Esophagus squamous epithelium (tissue), 5 donors: ENCODE results near the gene RAB14. TPM values are rescaled to one million over a fixed set of nuclear protein-coding genes. Genes with fewer than 3 reads are reported as not detected.

Experiments
- DNase-seq: peaks from one replicate; lab custom pipeline; 2025; lab: John Stamatoyannopoulos, UW
- H3K27ac ChIP-seq, 4 donors: fragments of 200-600 bp; sonication (generic); one replicate each; pipeline ENCODE4 v1.5.1; 2016 to 2019; ENCODE audit warnings: mild to moderate bottlenecking in 1 of 4
- H3K27me3 ChIP-seq, 4 donors: fragments of 200-600 bp; sonication (generic); 1 replicate in 3 of 4; 2 replicates in 1 of 4; pipeline versions ENCODE4 v1.5.1 to v1.6.0; 2017 to 2021; ENCODE audit warnings: antibody characterized with exemption in 1 of 4
- H3K36me3 ChIP-seq, 3 donors: fragments of 200-600 bp; sonication (generic); one replicate each; pipeline ENCODE4 v1.5.1; 2016 to 2019
- H3K4me1 ChIP-seq, 3 donors: fragments of 200-600 bp; sonication (generic); one replicate each; pipeline ENCODE4 v1.5.1; 2017 to 2019
- H3K4me3 ChIP-seq, 4 donors: fragments of 200-600 bp; sonication (generic); 1 replicate in 3 of 4; 2 replicates in 1 of 4; pipeline ENCODE4 v1.5.1; 2016 to 2019; ENCODE audit warnings: mild to moderate bottlenecking in 2 of 4, moderate library complexity in 1 of 4
- H3K9me3 ChIP-seq, 3 donors: fragments of 200-600 bp; sonication (generic); one replicate each; pipeline ENCODE4 v1.5.1; 2016 to 2019
- POLR2A ChIP-seq, 4 donors: fragments of 450-650 bp; IDR thresholded peaks; one replicate each; pipeline ENCODE4 v1.6.1; 2017; ENCODE audit warnings: antibody characterized with exemption in 4 of 4, mild to moderate bottlenecking in 4 of 4, moderate library complexity in 3 of 4
- WGBS, 2 donors: methylation state at CpG; one replicate each; pipeline ENCODE4 v1.1.5; 2018; 5-methylcytosine and 5-hydroxymethylcytosine counted together
- intact Hi-C: fragments of 100-400 bp; cut with DNase I; formaldehyde crosslinking; loops from one replicate; pipeline ENCODE4 v1.15.0; 2022
- total RNA-seq, 4 donors: library from RNA; depleted of rRNA; stranded (reverse); fragments of >200 nt; gene quantifications; one replicate each; pipeline ENCODE4 v1.1.0, GENCODE V29; 2016
- TF ChIP-seq, protein P1 (sequence below), 6 experiments: fragments of 450-650 bp in 4 of 6; fragments of 200-600 bp in 2 of 6; sonication (generic) in 2 of 6; IDR thresholded peaks; one replicate each; pipeline ENCODE4 v1.5.1; 2016 to 2019; ENCODE audit warnings: antibody characterized with exemption in 6 of 6, mild to moderate bottlenecking in 4 of 6, moderate library complexity in 4 of 6
- donor health status: DM: yes; HTN: yes; CAD: no.

The RAB14 gene
- total RNA-seq, 4 donors from 2014 or later, result 36.7 to 56.5 (median 42.8) TPM

- H3K9me3 ChIP-seq, result no peaks in the 10 kb centered on the region
- H3K36me3 ChIP-seq, result peaks cover 0 to 83% (median 19%) of the 10 kb centered on the region in 3 donors
- TF ChIP-seq, protein P1, sequence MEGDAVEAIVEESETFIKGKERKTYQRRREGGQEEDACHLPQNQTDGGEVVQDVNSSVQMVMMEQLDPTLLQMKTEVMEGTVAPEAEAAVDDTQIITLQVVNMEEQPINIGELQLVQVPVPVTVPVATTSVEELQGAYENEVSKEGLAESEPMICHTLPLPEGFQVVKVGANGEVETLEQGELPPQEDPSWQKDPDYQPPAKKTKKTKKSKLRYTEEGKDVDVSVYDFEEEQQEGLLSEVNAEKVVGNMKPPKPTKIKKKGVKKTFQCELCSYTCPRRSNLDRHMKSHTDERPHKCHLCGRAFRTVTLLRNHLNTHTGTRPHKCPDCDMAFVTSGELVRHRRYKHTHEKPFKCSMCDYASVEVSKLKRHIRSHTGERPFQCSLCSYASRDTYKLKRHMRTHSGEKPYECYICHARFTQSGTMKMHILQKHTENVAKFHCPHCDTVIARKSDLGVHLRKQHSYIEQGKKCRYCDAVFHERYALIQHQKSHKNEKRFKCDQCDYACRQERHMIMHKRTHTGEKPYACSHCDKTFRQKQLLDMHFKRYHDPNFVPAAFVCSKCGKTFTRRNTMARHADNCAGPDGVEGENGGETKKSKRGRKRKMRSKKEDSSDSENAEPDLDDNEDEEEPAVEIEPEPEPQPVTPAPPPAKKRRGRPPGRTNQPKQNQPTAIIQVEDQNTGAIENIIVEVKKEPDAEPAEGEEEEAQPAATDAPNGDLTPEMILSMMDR (IDR thresholded peaks at IDR 0.05), result no peak
- TF ChIP-seq POLR2A (IDR thresholded peaks at IDR 0.05), result no peak
- intact Hi-C loops, result no loop called here
- no peak overlapping the region for H3K27ac ChIP-seq
- H3K4me3 ChIP-seq, result no peak overlapping the region
- DNase-seq, result no peak
- H3K27me3 ChIP-seq, result no peaks in the 10 kb centered on the region
- 83 to 86% methylated on average over 2 of the region's 2 CpGs for WGBS, 2 donors
- H3K4me1 ChIP-seq, result peaks cover 0 to 21% (median 0%) of the 10 kb centered on the region in 3 donors
Measured at GRCh38 chr9:121168052-121168451, 33.6 kb downstream of the RAB14 start.

GRCh38 chr9:121160025-121160424 lies 41.6 kb downstream of the RAB14 start:
- Histone ChIP-seq H3K27ac (no peak overlapping the region), H3K36me3 (peaks cover 0 to 74% (median 14%) of the 10 kb centered on the region in 3 donors), H3K27me3 (no peaks in the 10 kb centered on the region), H3K9me3 (no peaks in the 10 kb centered on the region), H3K4me3 (no peak overlapping the region), H3K4me1 (peaks cover 0 to 15% (median 0%) of the 10 kb centered on the region in 3 donors)
- intact Hi-C loops, result no loop called here
- WGBS, 2 donors, result 65 to 68% methylated on average over 1 of the region's 1 CpG
- DNase-seq, result no peak
- no peak for TF ChIP-seq POLR2A (IDR thresholded peaks at IDR 0.05)
- TF ChIP-seq, protein P1 (IDR thresholded peaks at IDR 0.05), result no peak

GRCh38 chr9:121157939-121158338 lies 43.7 kb downstream of the RAB14 start:
- peaks cover 0 to 79% (median 14%) of the 10 kb centered on the region in 3 donors for H3K36me3 ChIP-seq

DNA sequence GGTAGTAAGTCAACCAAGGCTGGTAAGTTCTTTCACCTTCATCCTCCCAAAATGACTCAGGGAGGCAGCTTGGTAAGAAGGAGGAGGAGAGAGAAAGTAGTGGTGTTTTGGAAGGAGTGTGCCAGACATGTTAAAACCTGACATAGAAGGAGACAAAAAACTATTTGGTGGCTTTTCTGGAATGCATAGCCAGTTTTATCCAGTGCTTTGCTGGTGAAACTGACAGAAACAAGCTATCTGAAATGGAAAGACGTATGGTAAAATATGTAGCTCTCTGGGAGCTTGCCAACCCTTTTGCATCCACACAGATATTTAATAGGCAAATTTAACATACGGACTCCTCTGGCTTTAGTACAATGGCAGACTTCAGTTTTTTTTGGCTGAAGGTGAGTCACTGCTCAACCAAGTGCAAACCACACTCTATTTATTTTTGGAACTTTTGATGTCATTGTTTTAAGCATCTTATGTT lies 45.4 kb downstream of the RAB14 start:
- Histone ChIP-seq H3K4me1 (peaks cover 0 to 15% (median 0%) of the 10 kb centered on the region in 3 donors), H3K27me3 (no peaks in the 10 kb centered on the region), H3K36me3 (peaks cover 0 to 73% (median 14%) of the 10 kb centered on the region in 3 donors), H3K27ac (peak overlapping the region in 3 of 4 donors; percentile 57 to 61 (median 59)), H3K4me3 (no peak overlapping the region), H3K9me3 (no peaks in the 10 kb centered on the region)
- DNase-seq, result no peak
- intact Hi-C loops, result no loop called here
- 15 to 29% methylated on average over 2 of the region's 2 CpGs for WGBS, 2 donors
- TF ChIP-seq, protein P1 (IDR thresholded peaks at IDR 0.05), result no peak
- TF ChIP-seq POLR2A (IDR thresholded peaks at IDR 0.05), result no peak

More at GRCh38 chr9:121157939-121158338, 43.7 kb downstream of the RAB14 start:
- TF ChIP-seq, protein P1 (IDR thresholded peaks at IDR 0.05), result no peak
- no peak for TF ChIP-seq POLR2A (IDR thresholded peaks at IDR 0.05)
- no peak for DNase-seq
- Histone ChIP-seq H3K27me3 (no peaks in the 10 kb centered on the region), H3K9me3 (no peaks in the 10 kb centered on the region), H3K27ac (no peak overlapping the region), H3K4me3 (no peak overlapping the region), H3K4me1 (peaks cover 0 to 15% (median 0%) of the 10 kb centered on the region in 3 donors)
- intact Hi-C loops, result no loop called here
- 85 to 95% methylated on average over 4 of the region's 4 CpGs for WGBS, 2 donors

GRCh38 chr9:121154782-121155181 lies 46.9 kb downstream of the RAB14 start:
- H3K36me3 ChIP-seq, result peaks cover 0 to 75% (median 18%) of the 10 kb centered on the region in 3 donors
- H3K9me3 ChIP-seq, result no peaks in the 10 kb centered on the region
- no peak overlapping the region for H3K4me3 ChIP-seq
- H3K4me1 ChIP-seq, result peaks cover 0 to 15% (median 0%) of the 10 kb centered on the region in 3 donors
- intact Hi-C loops, result no loop called here
- no peaks in the 10 kb centered on the region for H3K27me3 ChIP-seq
- DNase-seq, result no peak
- H3K27ac ChIP-seq, result no peak overlapping the region
- 86 to 94% methylated on average over 6 of the region's 6 CpGs for WGBS, 2 donors
- TF ChIP-seq, protein P1 (IDR thresholded peaks at IDR 0.05), result no peak
- TF ChIP-seq POLR2A (IDR thresholded peaks at IDR 0.05), result no peak
